ENCODE data around the gene GMFB.

GMFB gene

DNA sequence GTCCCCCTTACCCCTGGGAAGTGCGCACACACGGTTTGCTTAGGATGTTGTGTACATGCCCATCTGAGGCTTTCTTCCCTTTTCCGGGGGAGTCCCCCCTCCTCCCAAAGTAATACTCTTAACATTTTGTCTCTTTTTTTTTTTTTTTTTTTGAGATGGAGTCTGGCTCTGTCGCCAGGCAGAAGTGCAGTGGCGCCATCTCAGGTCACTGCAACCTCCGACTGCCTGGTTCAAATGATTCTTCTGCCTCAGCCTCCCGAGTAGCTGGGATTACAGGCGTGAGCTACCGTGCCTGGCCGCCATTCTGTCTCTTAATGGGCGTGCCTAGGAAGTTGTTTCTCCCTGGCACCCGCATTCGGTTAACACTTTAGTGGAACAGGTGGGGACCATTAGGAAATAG is 4.5 kb upstream of the GMFB start:
- in situ Hi-C loops (cut with MboI; ENCODE audit: low sequenced_read_pairs): no loop called here

DNA sequence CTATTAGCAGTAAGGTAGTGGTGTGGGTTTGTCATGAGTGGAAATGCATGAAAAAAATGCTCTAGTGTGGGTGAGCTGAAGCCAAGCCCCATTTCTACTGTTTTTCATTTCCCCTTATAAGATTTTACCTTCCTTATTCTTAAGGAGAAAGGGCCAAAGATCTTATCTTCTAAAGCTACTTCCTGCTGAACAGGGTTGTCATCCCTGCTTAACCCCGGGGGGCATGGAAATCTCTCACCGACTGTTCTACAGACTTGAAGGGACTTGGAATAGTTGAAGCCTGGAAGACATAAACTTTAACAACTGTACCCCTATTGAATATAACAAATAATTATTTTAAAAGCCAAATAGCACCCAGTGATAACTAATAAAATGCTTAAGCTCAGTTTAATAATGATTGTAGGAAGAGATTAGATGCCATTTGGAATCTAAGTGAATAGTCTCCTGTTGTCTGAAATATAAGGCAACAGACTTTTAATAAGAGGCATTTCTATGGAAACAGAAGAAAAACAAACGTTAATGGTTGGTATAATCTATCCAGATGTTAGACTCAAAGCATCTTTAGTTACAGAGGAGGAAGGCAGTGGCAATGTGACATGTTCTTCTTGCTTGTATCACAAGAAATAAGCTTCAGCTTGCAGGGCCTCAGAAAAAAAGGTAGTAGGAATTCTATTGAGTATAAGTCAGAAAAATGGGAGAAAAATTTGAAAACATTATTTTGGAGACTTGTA is 1.8 kb upstream of the GMFB start:
- in situ Hi-C loops (cut with MboI; ENCODE audit: low sequenced_read_pairs): no loop called here

DNA sequence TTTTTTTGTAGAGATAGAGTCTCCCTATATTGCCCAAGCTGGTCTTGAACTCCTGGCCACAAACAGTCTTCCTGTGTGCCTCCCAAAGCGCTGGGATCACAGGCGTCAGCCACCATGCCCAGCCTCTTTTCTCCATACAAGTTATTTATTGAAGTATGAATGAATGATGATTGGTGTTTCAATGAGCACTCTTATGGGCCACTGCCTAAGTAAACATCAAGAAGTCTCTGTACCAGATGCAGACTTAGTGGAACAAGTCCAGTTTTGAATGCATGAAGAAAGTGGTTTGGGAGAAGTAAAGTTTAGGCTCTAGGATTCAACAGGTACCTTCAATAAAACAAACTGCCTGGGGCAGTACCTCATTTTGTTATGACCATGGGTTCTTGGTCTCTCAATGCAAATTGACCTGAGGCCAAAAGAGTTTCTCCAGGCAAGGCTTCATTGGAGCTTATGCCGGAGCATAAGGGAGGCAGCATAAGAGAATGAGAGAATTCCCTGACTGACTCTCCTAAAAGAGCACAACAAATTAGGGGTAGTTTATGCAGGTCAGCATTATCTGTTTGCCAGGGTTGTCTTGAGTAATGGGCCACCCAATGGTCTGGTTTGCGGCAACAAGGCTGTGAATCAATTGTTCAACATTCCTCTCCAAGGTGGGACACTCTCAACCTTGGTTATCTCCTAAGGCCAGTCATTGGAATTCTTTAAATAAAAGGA is 1.1 kb upstream of the GMFB start:
- in situ Hi-C loops (cut with MboI; ENCODE audit: low sequenced_read_pairs): no loop called here

DNA sequence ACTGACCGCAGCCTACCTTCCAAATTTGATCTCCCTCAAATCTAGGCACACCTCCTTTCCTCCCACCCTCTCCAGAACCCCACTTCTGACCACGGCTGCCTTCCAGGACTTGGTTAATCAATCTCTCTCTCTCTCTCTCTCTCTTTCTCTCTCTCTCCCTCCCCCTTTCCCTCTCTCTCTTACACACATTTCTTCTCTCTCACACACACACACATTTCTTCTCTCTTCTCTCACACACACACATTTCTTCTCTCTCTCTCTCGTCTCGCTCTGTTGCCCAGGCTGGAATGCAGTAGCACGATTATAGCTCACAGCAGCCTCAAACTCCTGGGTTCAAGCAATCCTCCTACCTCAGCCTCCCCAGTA is 521 bp upstream of the GMFB start:
- in situ Hi-C loops (cut with MboI; ENCODE audit: low sequenced_read_pairs): no loop called here

DNA sequence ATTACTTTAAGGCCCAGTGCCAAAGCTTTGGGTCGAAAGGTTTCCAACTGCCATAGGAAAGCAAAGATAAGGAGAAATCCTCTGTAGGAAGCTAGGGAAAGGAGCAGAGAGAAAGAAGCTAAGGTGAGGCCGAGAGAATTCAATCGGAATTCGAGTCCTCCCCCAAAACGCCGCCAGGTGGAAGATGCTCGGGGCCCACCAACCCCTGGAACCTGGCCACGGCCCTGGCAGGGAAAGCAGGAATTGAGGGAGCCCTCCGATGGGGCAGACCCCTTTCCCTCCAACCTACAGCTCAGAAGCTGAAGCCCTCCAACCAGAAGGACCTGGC is 498 bp downstream of the GMFB start:
- in situ Hi-C loops (cut with MboI; ENCODE audit: low sequenced_read_pairs): no loop called here

DNA sequence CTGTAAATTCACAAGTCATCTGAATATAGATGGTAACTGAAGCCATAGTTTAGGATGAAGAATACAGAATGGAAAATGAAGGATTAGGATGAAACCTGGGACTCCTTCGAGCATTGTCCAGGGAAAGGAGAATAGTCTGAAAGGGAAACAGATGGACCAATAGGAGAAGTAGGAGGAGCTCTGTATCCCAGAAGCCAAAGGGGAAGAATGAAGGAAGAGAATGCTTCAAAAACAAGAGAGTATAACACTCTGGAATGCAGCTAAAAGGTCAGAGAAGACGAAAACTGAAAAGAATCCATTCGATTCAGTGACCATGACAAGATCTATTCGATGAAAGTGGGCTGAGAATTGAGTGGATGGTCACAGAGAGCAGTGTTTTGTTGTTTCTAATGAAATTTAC is 1.0 kb downstream of the GMFB start:
- in situ Hi-C loops (cut with MboI; ENCODE audit: low sequenced_read_pairs): no loop called here

DNA sequence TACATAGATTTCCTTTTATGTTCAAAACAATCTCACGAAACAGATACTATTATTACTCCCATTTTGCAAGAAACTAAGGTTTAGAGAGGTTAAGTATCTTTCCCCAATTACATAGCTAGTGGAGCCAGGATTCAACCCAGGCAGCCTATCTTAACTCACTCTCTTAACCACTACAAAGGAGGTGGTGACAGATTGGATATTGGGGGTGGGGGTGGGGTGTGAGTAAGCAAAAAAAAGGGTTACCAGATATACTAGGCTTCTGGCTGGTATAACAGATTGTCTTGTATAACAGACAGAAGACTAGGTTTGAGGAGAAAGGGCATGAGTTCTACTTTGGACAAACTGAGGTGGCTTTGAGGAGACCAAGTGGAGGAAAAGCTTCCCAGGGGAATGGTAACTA is 2.1 kb downstream of the GMFB start:
- in situ Hi-C loops (cut with MboI; ENCODE audit: low sequenced_read_pairs): no loop called here

DNA sequence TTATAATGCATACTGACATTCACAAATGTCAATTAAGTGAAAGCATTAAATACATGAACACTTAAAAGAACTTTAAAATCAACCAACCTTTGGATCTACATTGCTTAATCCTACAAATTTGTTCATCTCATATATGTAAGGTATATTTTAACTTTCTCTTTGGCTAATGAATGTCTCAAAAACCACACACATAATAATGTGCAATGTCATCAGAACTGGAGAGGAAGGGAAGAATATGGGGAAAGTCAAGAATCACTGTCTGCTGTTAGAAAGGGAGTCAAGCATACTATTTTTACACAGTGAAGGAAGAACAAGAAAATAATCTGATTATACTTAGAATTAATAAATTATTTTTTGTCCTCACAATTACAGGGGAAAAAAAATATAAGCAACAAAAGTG is 4.9 kb downstream of the GMFB start:
- in situ Hi-C loops (cut with MboI; ENCODE audit: low sequenced_read_pairs): no loop called here

DNA sequence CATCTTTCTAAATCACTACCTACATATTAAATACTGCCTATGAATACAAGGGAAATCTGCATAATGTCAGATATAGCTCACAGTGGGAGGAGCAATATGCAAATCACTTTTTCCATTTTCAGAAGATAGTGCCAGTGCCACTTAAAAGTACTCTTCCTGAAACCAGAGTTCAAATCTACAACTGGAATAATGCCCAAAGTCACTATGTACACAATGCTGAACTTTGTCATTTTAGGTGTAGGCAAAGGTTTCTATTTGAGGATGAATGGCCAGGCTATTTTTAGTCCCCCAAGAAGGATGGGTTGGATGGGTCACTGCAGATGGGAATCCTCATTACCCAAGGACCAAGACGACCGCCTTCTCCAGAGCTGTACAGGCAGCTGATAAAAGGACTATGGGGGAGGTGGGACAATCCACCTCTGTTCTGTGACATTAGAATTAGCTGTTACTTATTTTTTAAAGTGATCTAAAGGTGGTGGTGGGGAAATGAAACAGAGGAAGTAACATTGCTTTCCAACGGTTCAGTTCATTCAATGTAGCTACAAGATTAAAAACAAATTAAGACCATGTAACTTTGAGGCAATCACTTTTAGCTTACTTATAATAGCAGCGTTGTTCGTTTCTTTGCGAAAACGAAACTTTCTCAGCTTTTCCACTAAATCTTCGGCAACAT is 5.6 kb downstream of the GMFB start:
- in situ Hi-C loops (cut with MboI; ENCODE audit: low sequenced_read_pairs): no loop called here

DNA sequence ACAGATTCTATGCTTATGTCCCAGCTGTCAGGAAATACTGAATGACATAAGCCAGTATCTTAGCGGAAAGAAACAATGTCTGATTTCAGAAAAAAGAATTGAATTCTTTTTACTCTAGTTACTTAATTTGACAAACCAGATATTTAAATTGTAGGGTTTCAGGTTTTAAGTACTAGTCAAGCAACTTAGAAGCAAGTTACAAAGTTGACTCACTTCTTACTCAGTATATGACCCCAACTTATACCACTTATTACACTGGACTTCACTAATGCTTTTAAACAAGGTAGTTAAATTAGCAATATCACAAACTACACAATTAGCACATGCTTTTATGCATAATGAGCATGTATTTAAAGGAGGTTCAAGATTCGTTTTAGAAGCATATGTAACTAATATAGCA is 7.1 kb downstream of the GMFB start:
- in situ Hi-C loops (cut with MboI; ENCODE audit: low sequenced_read_pairs): no loop called here

DNA sequence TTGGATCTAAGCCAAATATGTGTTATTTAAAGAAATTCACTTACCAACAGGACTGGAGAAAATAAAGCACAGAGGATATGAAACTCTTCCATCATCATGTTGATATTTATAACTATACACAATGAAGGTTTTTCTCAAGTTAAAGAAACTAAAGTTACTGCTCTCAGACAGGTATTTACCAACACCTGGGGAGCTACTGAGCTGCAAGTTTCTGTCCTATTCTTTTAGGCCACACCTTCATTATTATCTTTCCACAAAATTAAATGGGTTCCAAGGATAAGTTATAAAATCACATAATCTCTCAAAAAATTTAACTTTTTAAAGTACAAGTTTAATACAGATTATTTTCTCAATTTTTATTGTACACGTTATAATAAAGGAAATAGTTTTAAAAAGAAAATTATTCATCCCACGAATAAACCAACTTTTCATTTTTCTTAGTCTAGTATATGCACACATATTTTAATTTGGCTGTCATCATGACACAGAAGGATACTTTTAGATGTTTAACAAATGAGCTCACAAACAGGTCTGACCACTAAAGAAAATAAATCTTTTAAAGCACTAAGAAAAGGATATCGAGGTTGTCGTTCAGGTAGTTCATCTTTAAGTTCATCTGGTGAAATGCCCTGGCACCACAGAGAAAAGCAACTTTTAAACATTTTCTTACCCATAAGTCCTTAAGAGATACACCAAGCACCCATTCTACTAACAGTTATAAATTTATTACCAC is 7.8 kb downstream of the GMFB start:
- in situ Hi-C loops (cut with MboI; ENCODE audit: low sequenced_read_pairs): no loop called here

DNA sequence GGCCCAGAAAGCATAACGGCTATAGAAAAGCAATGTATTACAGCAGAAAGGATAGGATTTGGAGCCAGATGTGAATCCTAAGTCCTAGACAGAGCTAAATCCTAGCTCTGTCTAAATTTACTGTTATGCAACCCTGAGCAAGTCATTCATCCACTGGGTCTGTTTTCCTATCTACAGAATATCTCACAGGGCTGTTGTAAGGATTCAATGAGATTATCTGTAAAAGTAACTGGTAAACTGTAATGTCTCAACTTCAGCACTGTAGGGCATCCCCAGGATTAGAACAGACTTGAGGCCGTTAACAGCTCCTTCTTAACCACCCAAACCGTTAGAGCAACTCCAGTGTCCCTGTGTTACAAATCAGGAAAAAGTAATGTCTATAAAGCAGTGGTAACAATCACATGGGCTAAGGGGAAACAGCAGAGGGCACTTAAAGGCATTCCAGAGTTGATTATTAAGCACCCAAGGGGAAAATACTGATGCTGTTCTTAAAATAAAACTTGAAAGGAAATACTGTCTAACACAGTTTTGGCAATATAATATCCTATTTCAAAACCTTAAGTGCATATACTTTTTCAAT is 10.1 kb downstream of the GMFB start:
- in situ Hi-C loops (cut with MboI; ENCODE audit: low sequenced_read_pairs): no loop called here

DNA sequence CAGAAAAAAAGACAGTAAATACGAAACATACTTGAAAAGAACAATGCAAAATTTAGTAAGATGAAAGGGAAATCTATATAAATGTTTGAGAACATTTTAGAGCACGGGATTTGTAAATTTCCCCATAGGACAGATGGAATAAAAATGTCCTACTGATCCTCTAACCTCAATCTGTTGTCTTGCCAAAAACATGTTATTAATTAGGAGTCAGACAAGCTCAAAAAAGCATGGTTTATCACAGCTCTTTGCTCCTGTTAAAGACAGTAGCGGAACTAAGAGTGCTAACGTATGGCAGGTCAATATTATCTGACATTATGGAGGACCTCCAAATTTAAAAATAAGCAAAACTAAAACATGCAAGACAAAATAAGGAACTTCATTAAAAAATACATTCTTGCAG is 12.9 kb downstream of the GMFB start:
- in situ Hi-C loops (cut with MboI; ENCODE audit: low sequenced_read_pairs): no loop called here

DNA sequence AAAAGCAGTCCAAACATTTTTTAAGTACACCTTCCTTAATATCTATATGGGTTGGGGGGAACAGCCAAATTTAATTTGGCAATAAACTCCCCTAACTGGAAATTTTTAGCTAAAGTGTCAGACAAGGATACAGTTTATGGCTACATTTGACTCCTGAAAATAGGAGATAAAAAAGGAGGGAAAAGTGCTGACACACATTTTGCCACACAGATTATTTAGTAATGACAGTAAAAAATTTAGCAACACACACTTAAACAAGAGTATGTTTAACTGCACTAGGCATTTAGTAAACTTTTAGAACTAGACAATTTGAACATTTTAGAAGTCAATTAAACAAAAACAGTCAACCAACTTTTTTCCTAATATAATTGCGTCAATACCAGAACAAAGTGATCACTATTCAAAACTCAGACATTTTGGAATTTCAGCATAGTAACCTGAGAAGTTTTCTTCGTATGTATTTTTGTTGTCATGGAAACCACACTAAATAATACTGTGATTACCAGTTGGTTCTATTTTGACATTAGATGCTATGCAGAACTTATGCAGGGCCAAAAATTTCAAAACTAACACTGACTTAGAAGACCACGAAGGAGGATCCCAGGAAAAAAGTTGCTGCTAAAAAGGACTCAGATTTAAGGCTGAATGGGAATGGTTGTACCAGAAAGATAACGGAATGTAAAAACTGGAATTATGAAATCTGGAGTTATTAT is 13.4 kb downstream of the GMFB start:
- in situ Hi-C loops (cut with MboI; ENCODE audit: low sequenced_read_pairs): no loop called here

DNA sequence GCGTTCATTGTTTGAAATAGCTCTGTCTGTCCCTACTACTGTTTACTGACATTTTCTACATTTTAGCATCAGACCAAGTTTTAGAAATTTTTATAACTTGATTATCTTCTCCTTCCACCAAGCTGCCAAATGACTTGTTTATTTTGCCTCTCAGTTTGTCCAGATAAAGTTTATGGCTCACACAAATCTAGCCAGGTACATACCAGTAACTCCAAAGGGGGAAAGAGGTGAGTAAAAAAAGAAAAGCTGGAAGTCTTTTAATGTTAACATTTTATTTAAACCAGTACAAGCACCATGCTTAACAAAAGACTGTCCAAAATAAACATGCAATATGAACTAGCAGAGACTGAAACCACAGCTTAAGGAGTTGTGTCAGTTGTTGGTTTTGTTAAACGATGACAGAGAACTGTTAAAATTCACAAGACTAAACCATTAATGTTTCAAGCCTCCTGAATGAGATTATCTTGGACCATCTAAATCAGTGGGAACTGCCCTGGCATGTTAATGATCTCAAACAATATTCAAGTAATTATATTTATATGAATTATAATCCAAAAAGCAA is 14.5 kb downstream of the GMFB start:
- in situ Hi-C loops (cut with MboI; ENCODE audit: low sequenced_read_pairs): no loop called here

DNA sequence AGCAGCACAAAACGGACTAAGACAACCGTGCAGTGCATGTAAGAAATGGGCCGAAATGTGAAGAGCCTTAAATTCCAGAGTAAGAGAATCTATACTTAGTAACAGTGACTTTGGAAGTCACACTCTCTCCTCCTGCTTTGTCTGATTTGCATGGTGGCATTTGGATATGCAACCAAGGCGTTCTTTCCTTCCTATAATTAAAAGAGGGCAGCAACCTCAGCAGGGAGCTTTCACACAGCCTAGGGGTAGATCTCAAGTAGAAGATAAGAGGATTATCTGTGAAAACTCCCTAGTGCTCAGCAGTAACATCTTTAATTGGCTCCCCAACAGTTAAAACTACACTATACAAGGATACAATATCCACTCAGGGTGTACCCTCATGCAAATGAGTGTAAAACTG is 16.5 kb downstream of the GMFB start:
- in situ Hi-C loops (cut with MboI; ENCODE audit: low sequenced_read_pairs): no loop called here

DNA sequence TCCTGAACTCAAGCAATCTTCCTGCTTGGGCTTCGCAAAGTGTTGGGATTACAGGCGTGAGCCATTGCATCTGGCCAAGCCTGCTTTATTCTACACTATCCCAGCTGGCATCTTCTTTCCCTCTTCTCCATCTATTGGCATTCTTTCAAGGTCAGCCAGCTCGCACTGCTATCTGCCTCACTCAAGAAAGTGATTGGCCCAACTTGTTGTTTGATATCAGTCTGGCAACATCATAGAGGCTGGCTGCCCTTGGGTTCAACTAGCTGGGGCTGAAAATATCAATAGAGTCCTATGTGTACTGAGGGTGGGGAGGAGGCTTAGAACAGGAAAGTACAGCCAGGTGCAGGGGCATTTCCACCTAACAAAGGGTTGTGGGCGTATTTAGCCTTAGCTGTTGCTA is 17.1 kb downstream of the GMFB start:
- in situ Hi-C loops (cut with MboI; ENCODE audit: low sequenced_read_pairs): no loop called here

DNA sequence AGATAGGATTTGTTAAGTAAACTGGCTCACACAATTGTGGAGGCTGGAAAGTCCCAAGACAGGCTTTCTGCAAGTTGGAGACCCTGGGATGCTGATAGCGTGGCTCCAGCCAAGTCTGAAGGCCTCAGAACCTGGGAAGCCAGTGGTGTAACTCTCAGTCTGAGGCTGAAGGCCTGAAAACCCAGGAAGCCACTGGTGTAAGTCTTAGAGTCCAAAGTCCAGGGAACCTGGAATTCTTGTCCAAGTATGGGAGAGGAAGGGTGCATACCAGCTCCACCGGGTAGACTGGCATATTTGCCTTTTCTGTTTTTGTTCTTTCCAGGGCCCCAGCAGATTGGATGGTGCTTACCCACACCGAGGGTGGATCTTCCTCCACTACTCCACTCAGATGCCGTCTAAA is 18.1 kb downstream of the GMFB start:
- in situ Hi-C loops (cut with MboI; ENCODE audit: low sequenced_read_pairs): no loop called here

DNA sequence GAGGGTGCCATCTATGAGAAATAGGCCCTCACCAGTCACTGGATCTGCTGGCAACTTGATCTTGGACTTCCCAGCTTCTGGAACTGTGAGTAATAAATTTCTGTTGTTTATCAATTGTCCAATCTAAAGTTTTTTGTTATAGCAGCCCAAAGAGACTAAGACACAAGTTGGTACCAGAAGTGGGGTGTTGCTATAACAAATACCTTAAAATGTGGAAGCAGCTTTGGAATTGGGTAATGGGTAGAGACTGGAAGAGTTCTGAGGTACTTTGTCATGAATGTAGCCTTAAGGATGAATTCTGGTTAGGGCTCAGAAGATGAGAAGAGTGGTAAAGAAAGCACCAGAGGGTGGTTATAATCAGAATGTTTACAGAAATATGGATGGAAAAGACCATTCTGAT is 21.5 kb downstream of the GMFB start:
- in situ Hi-C loops (cut with MboI; ENCODE audit: low sequenced_read_pairs): no loop called here

DNA sequence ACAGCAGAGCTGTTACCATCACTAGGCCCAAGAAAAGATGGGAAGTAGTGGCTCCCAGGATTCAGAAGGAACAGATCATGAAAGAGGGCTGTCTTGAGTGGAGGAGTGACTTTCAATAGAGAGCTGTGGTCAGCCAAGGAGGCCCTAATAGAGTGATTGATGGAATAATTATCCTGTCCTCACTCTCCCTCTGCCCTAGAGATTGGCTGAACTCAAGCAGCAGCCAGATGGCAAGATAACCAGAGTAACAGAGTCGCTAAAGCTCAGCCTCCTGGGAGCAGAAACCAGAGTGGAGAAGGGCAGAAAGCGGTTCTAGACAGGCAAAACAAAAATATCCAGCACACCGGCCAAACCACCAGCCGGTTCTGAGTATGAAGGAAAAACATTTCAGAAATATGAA is 23.1 kb downstream of the GMFB start:
- in situ Hi-C loops (cut with MboI; ENCODE audit: low sequenced_read_pairs): no loop called here

DNA sequence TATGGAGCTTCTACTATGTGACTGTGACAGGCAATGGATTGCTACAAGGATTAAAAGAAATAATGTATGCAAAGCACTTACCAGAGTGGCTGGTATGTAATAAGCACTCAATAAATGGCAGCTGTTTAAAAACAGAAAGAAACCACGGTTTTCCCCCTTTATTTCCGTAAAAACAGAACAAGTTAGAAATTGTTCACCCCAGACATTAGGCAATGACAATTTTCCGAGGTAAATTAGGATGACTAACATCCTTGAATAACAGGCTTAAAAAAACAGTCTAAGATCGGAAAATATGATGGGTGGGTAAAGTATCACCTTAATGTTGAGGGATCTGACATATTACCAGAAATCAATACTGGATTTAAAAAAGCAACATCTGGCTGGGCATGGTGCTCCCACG is 26.7 kb downstream of the GMFB start:
- in situ Hi-C loops (cut with MboI; ENCODE audit: low sequenced_read_pairs): no loop called here
